H1 (cell line): ENCODE measurements around the gene ULK3.

Source experiments
- CBX5 ChIP-seq: fragments of 300-800, 300-1000 bp; sonication (generic); IDR thresholded peaks from 2 replicates; pipeline ENCODE4 v1.7.1; 2016; ENCODE audit warnings: antibody characterized with exemption, low read length, low read depth
- CTCF ChIP-seq, 3 experiments: IDR thresholded peaks; 1 replicate in 2 of 3; 2 replicates in 1 of 3; pipeline versions ENCODE4 v1.5.1 to v1.6.1; 2011; ENCODE audit warnings: low read length in 3 of 3, mild to moderate bottlenecking in 3 of 3, inconsistent platforms in 2 of 3, low read depth in 1 of 3, moderate library complexity in 1 of 3; ENCODE audit not compliant: insufficient read depth in 1 of 3; ENCODE audit errors: control extremely low read depth in 1 of 3
- POLR2A ChIP-seq, 2 experiments: IDR thresholded peaks; 1 replicate in 1 of 2; 2 replicates in 1 of 2; pipeline ENCODE4 v1.6.1; 2011; ENCODE audit warnings: low read depth in 2 of 2, low read length in 2 of 2, mild to moderate bottlenecking in 2 of 2; ENCODE audit errors: control extremely low read depth in 1 of 2
- TF ChIP-seq, protein P1 (sequence below): IDR thresholded peaks from 2 replicates; pipeline ENCODE4 v1.6.1; 2011; ENCODE audit warnings: low read length, improper control_type of control experiment

DNA sequence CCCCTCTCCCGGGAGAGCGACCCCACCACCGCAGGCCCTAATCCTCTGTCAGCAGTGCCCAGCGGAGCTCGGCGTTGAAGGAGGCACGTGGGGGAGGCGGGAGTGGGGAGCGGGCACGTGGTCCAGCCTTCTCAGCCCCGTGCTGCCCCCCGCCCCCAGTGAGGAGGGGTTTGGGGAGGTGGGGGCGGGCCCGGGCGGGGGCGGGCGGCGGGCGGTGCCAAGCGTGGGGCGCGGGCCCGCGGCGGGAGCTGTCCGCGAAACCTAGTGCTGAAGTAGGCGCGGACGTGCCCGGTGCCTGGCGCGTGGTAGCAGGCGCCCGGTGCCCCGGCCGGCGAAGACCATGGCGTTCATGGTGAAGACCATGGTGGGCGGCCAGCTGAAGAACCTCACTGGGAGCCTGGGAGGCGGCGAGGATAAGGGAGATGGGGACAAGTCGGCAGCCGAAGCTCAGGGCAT lies 16.6 kb downstream of the ULK3 start, which contains the start of gene CPLX3:
- TF ChIP-seq CTCF (IDR thresholded peaks at IDR 0.05; ENCODE audit: control extremely low read depth in 1 of 3, insufficient read depth in 1 of 3, low read depth in 1 of 3, low read length in 3 of 3): no peak
- TF ChIP-seq CBX5: no peak
- TF ChIP-seq POLR2A (IDR thresholded peaks at IDR 0.05; ENCODE audit: control extremely low read depth in 1 of 2, low read depth in 2 of 2, low read length in 2 of 2): no peak
- TF ChIP-seq, protein P1, sequence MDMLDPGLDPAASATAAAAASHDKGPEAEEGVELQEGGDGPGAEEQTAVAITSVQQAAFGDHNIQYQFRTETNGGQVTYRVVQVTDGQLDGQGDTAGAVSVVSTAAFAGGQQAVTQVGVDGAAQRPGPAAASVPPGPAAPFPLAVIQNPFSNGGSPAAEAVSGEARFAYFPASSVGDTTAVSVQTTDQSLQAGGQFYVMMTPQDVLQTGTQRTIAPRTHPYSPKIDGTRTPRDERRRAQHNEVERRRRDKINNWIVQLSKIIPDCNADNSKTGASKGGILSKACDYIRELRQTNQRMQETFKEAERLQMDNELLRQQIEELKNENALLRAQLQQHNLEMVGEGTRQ: peak; percentile 66
